ENCODE results near the gene FKBP14.

The FKBP14 gene

GRCh38 chr7:29995652-29996051 is 30.9 kb downstream of the FKBP14 start:
- H3K4me3 ChIP-seq (ENCODE audit: low read depth, low read length), result no peak overlapping the region
- POLR2A ChIA-PET, result no interaction called here
- TF ChIP-seq CTCF (IDR thresholded peaks at IDR 0.05; ENCODE audit: insufficient read depth, low read length, missing control alignments), result no peak
- CTCF ChIA-PET, result no interaction called here
- DNase-seq (ENCODE audit: low read depth, low spot score), result no peak

GRCh38 chr7:29993140-29993539 is 33.4 kb downstream of the FKBP14 start:
- H3K4me3 ChIP-seq (ENCODE audit: low read depth, low read length), result no peak overlapping the region
- POLR2A ChIA-PET, result no interaction called here
- DNase-seq (ENCODE audit: low read depth, low spot score), result no peak
- CTCF ChIA-PET, result no interaction called here
- no peak for TF ChIP-seq CTCF (IDR thresholded peaks at IDR 0.05; ENCODE audit: insufficient read depth, low read length, missing control alignments)

GRCh38 chr7:29991937-29992336 is 34.6 kb downstream of the FKBP14 start:
- ChIA-PET CTCF (no interaction called here), POLR2A (no interaction called here)
- no peak overlapping the region for H3K4me3 ChIP-seq (ENCODE audit: low read depth, low read length)
- no peak for DNase-seq (ENCODE audit: low read depth, low spot score)
- TF ChIP-seq CTCF (IDR thresholded peaks at IDR 0.05; ENCODE audit: insufficient read depth, low read length, missing control alignments), result no peak

GRCh38 chr7:29990931-29991330 is 35.6 kb downstream of the FKBP14 start:
- no peak for DNase-seq (ENCODE audit: low read depth, low spot score)
- ChIA-PET CTCF (no interaction called here), POLR2A (no interaction called here)
- TF ChIP-seq CTCF (IDR thresholded peaks at IDR 0.05; ENCODE audit: insufficient read depth, low read length, missing control alignments), result no peak
- H3K4me3 ChIP-seq (ENCODE audit: low read depth, low read length), result no peak overlapping the region

- DNase-seq (ENCODE audit: low read depth, low spot score), result no peak
- POLR2A ChIA-PET, result interaction anchor here (0.9 kb wide), 1 partner anchor 38 kb away, joined by 3 read pairs; no protein-coding TSS in a partner anchor
Measured at GRCh38 chr7:29989257-29989995, 37.1 kb downstream of the FKBP14 start, which contains the start of gene SCRN1. Gene SCRN1 (minus strand): TSS chr7:29989801. CDS start chr7:29969067, 20,734 bp downstream.

More at GRCh38 chr7:29989257-29989995, 37.1 kb downstream of the FKBP14 start, which contains the start of gene SCRN1:
- CTCF ChIA-PET, result interaction anchor here (1.3 kb wide), 1 partner anchor 12 kb away, joined by 4 read pairs; no protein-coding TSS in a partner anchor
- H3K4me3 ChIP-seq (ENCODE audit: low read depth, low read length), result peak within 1 kb of the TSS; percentile 84
- TF ChIP-seq CTCF (IDR thresholded peaks at IDR 0.05; ENCODE audit: insufficient read depth, low read length, missing control alignments), result no peak

Data from AG04449 (cell line).